Endothelial cell of umbilical vein (primary cell): ENCODE measurements around the gene UST. TPM values are rescaled to one million over a fixed set of nuclear protein-coding genes. Genes with fewer than 3 reads are reported as not detected.

ENCODE experiments used
- BruUV-seq: library from RNA; stranded (reverse); fragments of 400-500 nt; replicated peaks from 2 replicates; lab custom pipeline; 2021; lab: Mats Ljungman, UMichigan
- CTCF ChIA-PET: fragments of 300-600, 350-600 bp; sonication (Branson Sonifier 250); formaldehyde crosslinking; loops from one replicate; lab custom pipeline; 2021; ENCODE audit warnings: antibody characterized with exemption, inconsistent platforms; lab: Charles Lee
- POLR2A ChIA-PET: fragments of 300-600, 350-600 bp; sonication (Branson Sonifier 250); formaldehyde crosslinking; loops from one replicate; lab custom pipeline; 2021; ENCODE audit warnings: antibody characterized with exemption, inconsistent platforms; lab: Charles Lee
- DNase-seq: peaks from one replicate; pipeline ENCODE4 v3.0.0-alpha.2; 2011; ENCODE audit warnings: low read depth, low spot score
- FAIRE-seq: peaks from 2 replicates; lab custom pipeline; 2011; peaks lifted over from hg19 to GRCh38; lab: Jason Lieb, UNC
- H2AFZ ChIP-seq: 2 replicates; pipeline ENCODE4 v1.6.0; 2012; ENCODE audit warnings: low read depth, low read length, control low read depth, inconsistent platforms
- H3K27ac ChIP-seq: 2 replicates; pipeline ENCODE4 v1.5.1; 2011; ENCODE audit warnings: low read depth, mild to moderate bottlenecking, control low read depth, low read length, moderate library complexity; ENCODE audit not compliant: insufficient read depth
- H3K27me3 ChIP-seq, 2 experiments: 2 replicates each; pipeline versions ENCODE4 v1.6.0 to v1.6.1; 2011; ENCODE audit warnings: low read length in 2 of 2, mixed read lengths in 1 of 2; ENCODE audit not compliant: control insufficient read depth in 2 of 2, insufficient read depth in 2 of 2
- H3K36me3 ChIP-seq, 2 experiments: 2 replicates in 1 of 2; 3 replicates in 1 of 2; pipeline ENCODE4 v1.5.1; 2011; ENCODE audit warnings: low read length in 2 of 2, mild to moderate bottlenecking in 1 of 2, moderate library complexity in 1 of 2; ENCODE audit not compliant: control insufficient read depth in 2 of 2, insufficient read depth in 2 of 2; ENCODE audit errors: extremely low read depth in 1 of 2
- H3K4me1 ChIP-seq: 3 replicates; pipeline ENCODE4 v1.5.1; 2011; ENCODE audit warnings: mild to moderate bottlenecking, low read length; ENCODE audit not compliant: control insufficient read depth, insufficient read depth; ENCODE audit errors: extremely low read depth
- H3K4me2 ChIP-seq: 2 replicates; pipeline ENCODE4 v1.6.1; 2011; ENCODE audit warnings: low read length, control low read depth, mixed read lengths; ENCODE audit not compliant: insufficient read depth
- H3K4me3 ChIP-seq, 3 experiments: fragments of 200-600 bp in 1 of 3; sonication (generic), shearing (Covaris generic) in 1 of 3; replicated peaks in 1 of 3; 2 replicates each; pipeline ENCODE4 v1.5.1; 2011 to 2016; ENCODE audit warnings: control low read depth in 3 of 3, low read length in 3 of 3, mild to moderate bottlenecking in 2 of 3, inconsistent platforms in 1 of 3, low read depth in 1 of 3, moderate library complexity in 1 of 3; ENCODE audit not compliant: insufficient read depth in 1 of 3
- H3K79me2 ChIP-seq: 2 replicates; pipeline ENCODE4 v1.6.0; 2012; ENCODE audit warnings: low read length, inconsistent platforms; ENCODE audit not compliant: control insufficient read depth, insufficient read depth
- H3K9ac ChIP-seq: replicated peaks from 2 replicates; pipeline ENCODE3; 2011; ENCODE audit warnings: low read length, control low read depth; ENCODE audit not compliant: insufficient read depth; ENCODE audit errors: extremely low read depth
- H3K9me1 ChIP-seq: replicated peaks from 3 replicates; pipeline ENCODE4 v1.6.0; 2011; ENCODE audit warnings: mild to moderate bottlenecking, low read length; ENCODE audit not compliant: control insufficient read depth, insufficient read depth; ENCODE audit errors: extremely low read depth
- H3K9me3 ChIP-seq: replicated peaks from 2 replicates; pipeline ENCODE4 v1.5.1; 2012; ENCODE audit warnings: low read length, inconsistent platforms; ENCODE audit not compliant: control insufficient read depth, insufficient read depth
- H4K20me1 ChIP-seq: replicated peaks from 2 replicates; pipeline ENCODE3; 2011; ENCODE audit warnings: mild to moderate bottlenecking, low read length; ENCODE audit not compliant: control insufficient read depth, insufficient read depth; ENCODE audit errors: extremely low read depth
- EZH2 ChIP-seq: IDR thresholded peaks from 2 replicates; pipeline ENCODE4 v1.6.1; 2012; ENCODE audit warnings: borderline replicate concordance, low read depth, mild to moderate bottlenecking, moderate library complexity, low read length, inconsistent platforms; ENCODE audit not compliant: severe bottlenecking
- FOS ChIP-seq: IDR thresholded peaks from 2 replicates; pipeline ENCODE4 v1.6.1; 2011; ENCODE audit warnings: mild to moderate bottlenecking, low read length, moderate library complexity, borderline replicate concordance; ENCODE audit not compliant: insufficient read depth
- GATA2 ChIP-seq: IDR thresholded peaks from 2 replicates; pipeline ENCODE4 v1.7.0; 2011; ENCODE audit warnings: low read depth, mild to moderate bottlenecking, moderate library complexity, mixed read lengths, low read length; ENCODE audit not compliant: insufficient read length, insufficient read depth
- JUN ChIP-seq: IDR thresholded peaks from 2 replicates; pipeline ENCODE4 v1.6.1; 2011; ENCODE audit warnings: borderline replicate concordance, low read depth; ENCODE audit not compliant: insufficient read length, insufficient read depth
- MYC ChIP-seq: IDR thresholded peaks from one replicate; pipeline ENCODE4 v1.6.1; 2011; ENCODE audit warnings: mild to moderate bottlenecking, low read depth, low read length
- POLR2A ChIP-seq: IDR thresholded peaks from 2 replicates; pipeline ENCODE4 v1.6.1; 2012; ENCODE audit warnings: low read depth, mild to moderate bottlenecking, control low read depth, low read length
- POLR2AphosphoS5 ChIP-seq: IDR thresholded peaks from 2 replicates; pipeline ENCODE4 v1.6.1; 2012; ENCODE audit warnings: low read depth, mild to moderate bottlenecking, control low read depth, low read length, moderate library complexity; ENCODE audit not compliant: insufficient read depth
- dilution Hi-C: fragments of 300-500 bp; cut with MboI; formaldehyde crosslinking; loops from one replicate; pipeline ENCODE4 v1.15.0; 2019; ENCODE audit warnings: low sequenced_read_pairs; ENCODE audit not compliant: extremely low pct_ligation_motif_present
- intact Hi-C: fragments of 100-400 bp; cut with micrococcal nuclease; formaldehyde crosslinking; loops from one replicate; pipeline ENCODE4 v1.10.0; 2022
- polyA plus RNA-seq, 4 experiments: library from polyadenylated mRNA; depleted of rRNA in 3 of 4; stranded (reverse) in 3 of 4; unstranded in 1 of 4; fragments of >200 nt; gene quantifications; 2 replicates each; pipeline versions ENCODE4 v1.2.1 to v1.2.3, GENCODE V29; 2011 to 2012; ENCODE audit warnings: missing spikeins in 1 of 4
- total RNA-seq: library from RNA; stranded (reverse); gene quantifications from 2 replicates; pipeline ENCODE4 v1.2.3, GENCODE V29; 2021
- TF ChIP-seq, protein P1 (sequence below), 2 donors: IDR thresholded peaks; 1 replicate in 1 of 2; 2 replicates in 1 of 2; pipeline ENCODE4 v1.5.1; 2011; ENCODE audit warnings: low read length in 2 of 2, mild to moderate bottlenecking in 2 of 2, moderate library complexity in 2 of 2, control low read depth in 1 of 2, inconsistent platforms in 1 of 2, low read depth in 1 of 2; ENCODE audit not compliant: insufficient read depth in 1 of 2; ENCODE audit errors: extremely low read depth in 1 of 2
- TF ChIP-seq, protein P2 (sequence below): IDR thresholded peaks from 2 replicates; pipeline ENCODE4 v1.6.1; 2011; ENCODE audit not compliant: insufficient read depth, insufficient read length

UST gene
- total and polyA plus RNA-seq, 2 donors (not counting 3 experiments of a cell fraction or from before 2014, with no cell fraction given), result 0.26 to 0.84 TPM

DNA sequence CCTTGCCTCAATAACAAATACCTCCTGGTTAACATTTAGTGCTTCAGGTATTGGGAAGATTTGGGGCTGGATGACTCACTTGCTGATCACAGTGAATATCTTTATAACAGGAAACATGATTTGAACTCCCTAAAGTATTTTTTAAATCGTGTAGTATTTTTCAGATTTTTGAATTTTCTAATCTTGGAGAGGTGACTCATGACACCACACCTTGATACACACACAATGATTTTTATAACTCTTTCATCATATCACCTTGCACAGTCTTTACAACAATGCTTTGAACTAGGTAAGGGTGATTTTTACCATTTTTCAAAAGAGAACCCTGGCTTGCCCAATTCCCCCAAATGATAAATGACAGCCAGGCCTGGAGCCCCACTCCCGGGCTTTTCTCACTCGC, 273.5 kb downstream of the UST start:
- no peak for DNase-seq
- H3K79me2 ChIP-seq, result no peaks in the 10 kb centered on the region
- H3K9ac ChIP-seq, result no peak overlapping the region
- TF ChIP-seq, protein P1, sequence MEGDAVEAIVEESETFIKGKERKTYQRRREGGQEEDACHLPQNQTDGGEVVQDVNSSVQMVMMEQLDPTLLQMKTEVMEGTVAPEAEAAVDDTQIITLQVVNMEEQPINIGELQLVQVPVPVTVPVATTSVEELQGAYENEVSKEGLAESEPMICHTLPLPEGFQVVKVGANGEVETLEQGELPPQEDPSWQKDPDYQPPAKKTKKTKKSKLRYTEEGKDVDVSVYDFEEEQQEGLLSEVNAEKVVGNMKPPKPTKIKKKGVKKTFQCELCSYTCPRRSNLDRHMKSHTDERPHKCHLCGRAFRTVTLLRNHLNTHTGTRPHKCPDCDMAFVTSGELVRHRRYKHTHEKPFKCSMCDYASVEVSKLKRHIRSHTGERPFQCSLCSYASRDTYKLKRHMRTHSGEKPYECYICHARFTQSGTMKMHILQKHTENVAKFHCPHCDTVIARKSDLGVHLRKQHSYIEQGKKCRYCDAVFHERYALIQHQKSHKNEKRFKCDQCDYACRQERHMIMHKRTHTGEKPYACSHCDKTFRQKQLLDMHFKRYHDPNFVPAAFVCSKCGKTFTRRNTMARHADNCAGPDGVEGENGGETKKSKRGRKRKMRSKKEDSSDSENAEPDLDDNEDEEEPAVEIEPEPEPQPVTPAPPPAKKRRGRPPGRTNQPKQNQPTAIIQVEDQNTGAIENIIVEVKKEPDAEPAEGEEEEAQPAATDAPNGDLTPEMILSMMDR (IDR thresholded peaks at IDR 0.05; ENCODE audit: extremely low read depth in 1 of 2, insufficient read depth in 1 of 2, low read depth in 1 of 2, low read length in 2 of 2), result no peak
- TF ChIP-seq JUN, result no peak
- TF ChIP-seq MYC, result no peak
- TF ChIP-seq FOS, result no peak
- no peak for TF ChIP-seq POLR2A
- no peak for TF ChIP-seq EZH2
- TF ChIP-seq POLR2AphosphoS5, result no peak
- TF ChIP-seq, protein P2, sequence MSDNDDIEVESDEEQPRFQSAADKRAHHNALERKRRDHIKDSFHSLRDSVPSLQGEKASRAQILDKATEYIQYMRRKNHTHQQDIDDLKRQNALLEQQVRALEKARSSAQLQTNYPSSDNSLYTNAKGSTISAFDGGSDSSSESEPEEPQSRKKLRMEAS, result no peak
- no peak for TF ChIP-seq GATA2
- no peaks in the 10 kb centered on the region for H4K20me1 ChIP-seq
- H3K9me3 ChIP-seq, result no peaks in the 10 kb centered on the region
- no peaks in the 10 kb centered on the region for H3K9me1 ChIP-seq
- H3K36me3 ChIP-seq, result no peaks in the 10 kb centered on the region
- no peak overlapping the region for H2AFZ ChIP-seq
- no peaks in the 10 kb centered on the region for H3K4me1 ChIP-seq
- H3K27me3 ChIP-seq, result peaks cover 0 to 3% of the 10 kb centered on the region in 2 experiments
- H3K4me2 ChIP-seq, result no peak overlapping the region
- FAIRE-seq, result no peak
- dilution Hi-C loops, result no loop called here
- ChIA-PET CTCF (interaction anchor here (1.0 to 2.2 kb wide), 2 partner anchors 11 to 411 kb away, joined by 3 to 7 read pairs; no protein-coding TSS in a partner anchor), POLR2A (no interaction called here)
- intact Hi-C loops, result loop anchor here (10.0 kb wide), 1 partner anchor 904 kb away; the partner anchor contains the start of gene RAET1G
- BruUV-seq, result no TSS peak
- H3K27ac ChIP-seq, result no peak overlapping the region
- no peak overlapping the region for H3K4me3 ChIP-seq
